Activated B cell treated with CpG ODN at 0.5 μM for 24 hours (primary cell): ENCODE measurements around the gene CTSH. TPM values are rescaled to one million over a fixed set of nuclear protein-coding genes. Genes with fewer than 3 reads are reported as not detected.

Experiments used
- ATAC-seq: fragments of 200-7000 bp; cut with Tn5 transposase; one replicate; pipeline ENCODE4 v1.10.0; 2021; ENCODE audit warnings: low read depth, mild to moderate bottlenecking, moderate library complexity
- CTCF ChIA-PET: fragments of 350-600 bp; sonication (Branson Sonifier 250); formaldehyde crosslinking; loops from one replicate; lab custom pipeline; 2021; ENCODE audit warnings: antibody characterized with exemption; lab: Charles Lee
- POLR2A ChIA-PET: fragments of 350-600 bp; sonication (Branson Sonifier 250); formaldehyde crosslinking; loops from one replicate; lab custom pipeline; 2021; ENCODE audit warnings: antibody characterized with exemption; lab: Charles Lee
- DNase-seq: peaks from one replicate; pipeline ENCODE4 v3.0.0; 2022
- H3K27ac Mint-ChIP-seq: one replicate; pipeline ENCODE4 v1.8.0; 2020; ENCODE audit warnings: mixed read lengths
- H3K27me3 Mint-ChIP-seq: one replicate; pipeline ENCODE4 v1.8.0; 2021; ENCODE audit warnings: mixed read lengths
- H3K36me3 Mint-ChIP-seq: one replicate; pipeline ENCODE4 v1.8.0; 2021; ENCODE audit warnings: low read depth, mixed read lengths
- H3K4me1 Mint-ChIP-seq: one replicate; pipeline ENCODE4 v1.8.0; 2021; ENCODE audit warnings: mixed read lengths
- H3K4me3 Mint-ChIP-seq: one replicate; pipeline ENCODE4 v1.8.0; 2020; ENCODE audit warnings: mild to moderate bottlenecking, mixed read lengths
- H3K9me3 Mint-ChIP-seq: one replicate; pipeline ENCODE4 v1.8.0; 2020; ENCODE audit warnings: mixed read lengths
- CTCF ChIP-seq: fragments of 200-600 bp; IDR thresholded peaks from one replicate; pipeline ENCODE4 v1.8.0; 2022; ENCODE audit warnings: antibody characterized with exemption, mild to moderate bottlenecking
- intact Hi-C: fragments of 100-400 bp; cut with micrococcal nuclease; formaldehyde crosslinking; loops from one replicate; pipeline ENCODE4 v1.15.1; 2024
- total RNA-seq: library from RNA; stranded (reverse); gene quantifications from 2 replicates; pipeline ENCODE4 v1.2.3, GENCODE V29; 2022

The CTSH gene
- total RNA-seq, 1 donor from 2014 or later, result 762 TPM

GRCh38 chr15:78991879-78992278 lies 47.0 kb upstream of the CTSH start:
- Mint-ChIP-seq H3K27ac (no peak overlapping the region), H3K36me3 (peaks cover 3% of the 10 kb centered on the region), H3K27me3 (no peaks in the 10 kb centered on the region), H3K4me3 (no peak overlapping the region), H3K9me3 (no peaks in the 10 kb centered on the region), H3K4me1 (peaks cover 29% of the 10 kb centered on the region)
- intact Hi-C loops, result no loop called here
- POLR2A ChIA-PET, result no interaction called here
- TF ChIP-seq CTCF, result no peak
- ATAC-seq, result no peak
- CTCF ChIA-PET, result interaction anchor here (1.5 kb wide), 1 partner anchor 12 kb away, joined by 4 read pairs; no protein-coding TSS in a partner anchor
- no peak for DNase-seq

GRCh38 chr15:78991476-78991875 lies 46.6 kb upstream of the CTSH start:
- intact Hi-C loops, result no loop called here
- TF ChIP-seq CTCF, result no peak
- DNase-seq (no peak), ATAC-seq (no peak)
- ChIA-PET CTCF (interaction anchor here (1.5 kb wide), 1 partner anchor 12 kb away, joined by 4 read pairs; no protein-coding TSS in a partner anchor), POLR2A (no interaction called here)
- Mint-ChIP-seq H3K4me1 (peaks cover 29% of the 10 kb centered on the region), H3K9me3 (no peaks in the 10 kb centered on the region), H3K36me3 (peaks cover 3% of the 10 kb centered on the region), H3K27me3 (no peaks in the 10 kb centered on the region), H3K4me3 (no peak overlapping the region), H3K27ac (no peak overlapping the region)

- DNase-seq, result no peak
- Mint-ChIP-seq H3K9me3 (no peaks in the 10 kb centered on the region), H3K27ac (no peak overlapping the region), H3K27me3 (no peaks in the 10 kb centered on the region), H3K4me1 (peaks cover 26% of the 10 kb centered on the region), H3K36me3 (peaks cover 3% of the 10 kb centered on the region), H3K4me3 (no peak overlapping the region)
- intact Hi-C loops, result no loop called here
- TF ChIP-seq CTCF, result no peak
- ChIA-PET POLR2A (no interaction called here), CTCF (interaction anchor here (1.7 kb wide), 1 partner anchor 10 kb away, joined by 6 read pairs; no protein-coding TSS in a partner anchor)
- ATAC-seq, result no peak
Observed at GRCh38 chr15:78990278-78990677, 45.4 kb upstream of the CTSH start.

- intact Hi-C loops, result no loop called here
- POLR2A ChIA-PET, result interaction anchor here (1.4 kb wide), 1 partner anchor 8 kb away, joined by 5 read pairs; no protein-coding TSS in a partner anchor
- Mint-ChIP-seq H3K27ac (peak overlapping the region; percentile 24), H3K9me3 (no peaks in the 10 kb centered on the region), H3K36me3 (peaks cover 3% of the 10 kb centered on the region), H3K4me3 (no peak overlapping the region), H3K27me3 (no peaks in the 10 kb centered on the region), H3K4me1 (peaks cover 26% of the 10 kb centered on the region)
- no peak for TF ChIP-seq CTCF
- ATAC-seq (no peak), DNase-seq (no peak)
- CTCF ChIA-PET, result interaction anchor here (1.7 to 2.3 kb wide), 2 partner anchors 10 to 36 kb away, joined by 6 to 8 read pairs; no protein-coding TSS in a partner anchor
Observed at GRCh38 chr15:78989701-78990240, 44.9 kb upstream of the CTSH start.

GRCh38 chr15:78988361-78988911 lies 43.6 kb upstream of the CTSH start:
- Mint-ChIP-seq H3K9me3 (no peaks in the 10 kb centered on the region), H3K4me1 (peaks cover 26% of the 10 kb centered on the region), H3K27ac (peak overlapping the region; percentile 55), H3K27me3 (no peaks in the 10 kb centered on the region), H3K36me3 (peaks cover 3% of the 10 kb centered on the region), H3K4me3 (no peak overlapping the region)
- ATAC-seq (peak; percentile 21), DNase-seq (no peak)
- ChIA-PET POLR2A (interaction anchor here (1.0 to 1.4 kb wide), 2 partner anchors 9 to 10 kb away, joined by 3 to 5 read pairs; no protein-coding TSS in a partner anchor), CTCF (interaction anchor here (1.4 to 2.3 kb wide), 3 partner anchors 8 to 37 kb away, joined by 3 to 8 read pairs (median 6); no protein-coding TSS in a partner anchor)
- intact Hi-C loops, result no loop called here
- no peak for TF ChIP-seq CTCF
